Measurements from ENCODE around the gene TBX10. TPM values are rescaled to one million over a fixed set of nuclear protein-coding genes. Genes with fewer than 3 reads are reported as not detected.
"Not testable (repeated sequence)": the region's sequence is repeated elsewhere in the genome, so short reads cannot be mapped to it uniquely, and the experiment has no call there.

Gene TBX10
- total and polyA plus RNA-seq, 7 experiments from 2014 or later = not detected

DNA sequence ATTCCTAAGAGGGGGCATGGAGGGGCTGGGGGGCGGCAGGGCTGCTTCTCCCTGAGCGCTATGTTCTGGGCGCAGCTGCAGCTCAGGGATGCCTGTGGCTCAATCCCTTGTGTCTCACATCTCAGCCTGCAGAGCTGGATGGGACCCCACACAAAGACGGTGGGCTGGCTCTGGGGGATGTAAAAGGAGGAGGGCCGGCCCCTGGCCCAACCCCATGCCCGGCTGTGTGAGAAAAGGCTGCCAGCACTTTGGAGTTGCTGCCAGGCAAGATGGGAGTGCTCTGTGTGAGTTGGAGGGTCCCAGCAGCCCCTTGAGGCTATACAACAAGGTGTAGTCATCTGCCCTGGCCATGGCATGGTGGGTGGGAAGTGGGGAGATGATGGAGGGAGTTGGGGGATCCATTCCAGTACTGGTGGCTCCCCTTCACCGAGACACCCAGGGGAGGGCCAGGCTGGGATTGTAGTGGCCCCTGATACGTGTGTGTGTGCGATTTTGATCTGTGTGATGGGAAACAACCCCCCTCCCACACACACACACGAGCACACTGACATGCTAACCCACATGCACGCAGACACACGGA is 1.3 kb upstream of the TBX10 start:
- no peak overlapping the region for H3K27ac Mint-ChIP-seq
- intact Hi-C loops (cut with micrococcal nuclease) = loop anchor here in 1 of 2 donors (1.0 kb wide), 2 partner anchors 11 to 18 kb away; no protein-coding TSS in a partner anchor
- H3K36me3 Mint-ChIP-seq = no peaks in the 10 kb centered on the region
- H3K4me1 ChIP-seq (ENCODE audit: control insufficient read depth in 2 of 2, insufficient read depth in 2 of 2, low read length in 2 of 2) = no peaks in the 10 kb centered on the region
- ATAC-seq (no peak), DNase-seq (no peak)
- peaks cover 0 to 3% (median under 1%) of the 10 kb centered on the region in 7 donors for H3K4me1 Mint-ChIP-seq
- CTCF ChIA-PET = interaction anchor here (0.6 kb wide), 1 partner anchor 307 kb away, joined by 3 read pairs; no protein-coding TSS in a partner anchor
- H3K36me3 ChIP-seq (ENCODE audit: control insufficient read depth in 2 of 3, insufficient read depth in 3 of 3, low read length in 3 of 3) = no peaks in the 10 kb centered on the region
- H3K27me3 ChIP-seq (ENCODE audit: control insufficient read depth in 2 of 2, insufficient read depth in 2 of 2, low read length in 2 of 2) = no peaks in the 10 kb centered on the region
- no peaks in the 10 kb centered on the region for H3K9me3 ChIP-seq (ENCODE audit: control insufficient read depth in 2 of 3, low read length in 3 of 3)
- H3K4me3 Mint-ChIP-seq = no peak overlapping the region
- H3K9me3 Mint-ChIP-seq = peaks cover 0 to 3% (median 0%) of the 10 kb centered on the region in 11 donors
- POLR2A ChIA-PET = no interaction called here
- no peaks in the 10 kb centered on the region for H3K27me3 Mint-ChIP-seq
- no peak overlapping the region for H3K4me3 ChIP-seq (ENCODE audit: low read length)
- H3K27ac ChIP-seq (ENCODE audit: low read depth, low read length) = no peak overlapping the region

DNA sequence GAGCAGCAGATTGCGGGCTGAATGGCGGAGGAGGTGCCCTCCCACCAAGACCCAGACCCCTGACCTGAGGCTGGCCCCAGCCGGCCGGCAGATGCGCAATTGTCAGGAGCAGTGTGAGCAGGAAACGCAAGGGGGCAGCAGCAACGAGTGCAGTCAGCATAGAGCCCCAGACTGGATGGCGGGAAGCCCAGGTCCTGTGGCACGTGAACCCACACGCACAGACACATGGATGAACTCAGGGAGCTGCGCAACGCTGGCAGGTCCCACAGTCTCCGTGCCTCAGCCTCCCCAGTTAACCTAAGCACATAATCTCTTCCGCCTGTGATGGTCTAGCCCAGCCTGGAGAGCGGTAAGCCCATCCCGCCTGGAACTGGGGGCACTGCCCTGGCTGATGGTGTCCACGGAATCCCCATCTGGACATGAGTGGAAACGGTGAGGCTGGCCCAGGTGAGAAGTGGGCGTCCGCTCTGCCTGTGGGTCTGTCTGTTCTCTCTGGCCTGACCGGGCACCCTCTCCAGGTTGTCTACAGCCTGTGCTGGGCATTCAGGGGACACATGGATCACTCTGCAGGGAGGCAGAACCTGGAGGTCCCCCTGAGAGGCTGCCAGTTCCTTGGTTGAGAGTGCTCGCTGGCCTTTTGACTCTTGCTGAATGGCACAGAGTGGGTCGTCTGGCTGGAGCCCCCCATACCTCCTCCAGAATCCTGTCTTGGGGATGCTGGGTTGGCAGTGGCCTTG is 626 bp upstream of the TBX10 start:
- ATAC-seq (peak; percentile 87), DNase-seq (peak in 6 of 9 donors; percentile 28 to 49 (median 40))
- H3K36me3 ChIP-seq (ENCODE audit: control insufficient read depth in 2 of 3, insufficient read depth in 3 of 3, low read length in 3 of 3) = no peaks in the 10 kb centered on the region
- no peaks in the 10 kb centered on the region for H3K27me3 ChIP-seq (ENCODE audit: control insufficient read depth in 2 of 2, insufficient read depth in 2 of 2, low read length in 2 of 2)
- no peaks in the 10 kb centered on the region for H3K27me3 Mint-ChIP-seq
- intact Hi-C loops (cut with micrococcal nuclease) = loop anchor here in 1 of 2 donors (1.0 kb wide), 2 partner anchors 10 to 19 kb away; no protein-coding TSS in a partner anchor
- no peak overlapping the region for H3K27ac ChIP-seq (ENCODE audit: low read depth, low read length)
- no peak overlapping the region for H3K27ac Mint-ChIP-seq
- peaks cover 0 to 3% (median 0%) of the 10 kb centered on the region in 11 donors for H3K9me3 Mint-ChIP-seq
- no peak overlapping the region for H3K4me3 Mint-ChIP-seq
- H3K4me1 ChIP-seq (ENCODE audit: control insufficient read depth in 2 of 2, insufficient read depth in 2 of 2, low read length in 2 of 2) = no peaks in the 10 kb centered on the region
- peaks cover 0 to 3% (median 0%) of the 10 kb centered on the region in 7 donors for H3K4me1 Mint-ChIP-seq
- no peaks in the 10 kb centered on the region for H3K36me3 Mint-ChIP-seq
- no peaks in the 10 kb centered on the region for H3K9me3 ChIP-seq (ENCODE audit: control insufficient read depth in 2 of 3, low read length in 3 of 3)
- ChIA-PET POLR2A (no interaction called here), CTCF (interaction anchor here (0.6 kb wide), 1 partner anchor 307 kb away, joined by 3 read pairs; no protein-coding TSS in a partner anchor)
- no peak overlapping the region for H3K4me3 ChIP-seq (ENCODE audit: low read length)

DNA sequence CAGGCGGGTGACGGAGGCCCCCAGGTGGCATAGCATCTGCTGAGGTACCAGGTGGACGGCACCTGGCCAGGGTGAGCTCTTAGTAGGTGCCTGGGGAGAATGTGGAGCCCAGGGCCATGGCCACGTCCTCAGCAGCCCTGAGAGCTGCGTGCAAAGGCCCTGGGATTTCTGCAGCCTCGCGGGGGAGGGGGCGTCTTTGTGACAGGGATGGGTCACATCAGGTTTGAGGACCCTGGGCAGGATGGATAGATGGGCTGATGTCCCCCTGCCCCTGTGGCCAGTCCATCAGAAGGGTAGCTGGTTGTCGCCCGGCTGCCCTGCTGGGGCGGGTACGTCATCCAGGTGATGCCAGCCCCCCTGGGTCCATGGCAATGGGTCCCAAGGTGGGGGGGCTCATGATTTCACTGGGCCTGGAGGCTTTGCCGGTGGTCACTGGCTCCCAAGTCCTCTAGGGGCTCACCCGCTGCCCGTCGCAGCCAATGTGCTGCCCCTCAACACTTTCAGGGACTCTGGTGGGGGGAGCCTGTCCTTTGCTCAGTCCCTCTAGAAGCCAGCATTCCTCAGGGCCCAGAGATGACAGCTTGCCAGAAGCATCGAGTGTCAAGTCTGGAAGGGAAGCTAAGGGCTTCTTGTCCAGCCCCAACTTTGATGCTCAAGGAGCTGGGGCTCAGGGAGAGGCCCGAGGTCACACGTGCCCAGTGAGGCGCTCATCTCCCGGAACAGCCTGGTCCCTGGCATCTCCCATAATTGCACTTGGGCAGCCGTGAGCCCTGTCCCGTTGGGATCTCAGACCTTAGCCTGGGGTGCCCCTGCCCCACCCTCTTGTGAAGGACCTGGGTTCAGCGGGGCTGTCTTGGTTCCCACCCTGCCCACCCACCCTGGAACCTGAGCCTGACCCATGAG is 777 bp downstream of the TBX10 start:
- no peaks in the 10 kb centered on the region for H3K27me3 Mint-ChIP-seq
- no peak for DNase-seq
- Histone ChIP-seq H3K27ac (ENCODE audit: low read depth, low read length) (no peak overlapping the region), H3K9me3 (ENCODE audit: control insufficient read depth in 2 of 3, low read length in 3 of 3) (no peaks in the 10 kb centered on the region), H3K36me3 (ENCODE audit: control insufficient read depth in 2 of 3, insufficient read depth in 3 of 3, low read length in 3 of 3) (no peaks in the 10 kb centered on the region), H3K27me3 (ENCODE audit: control insufficient read depth in 2 of 2, insufficient read depth in 2 of 2, low read length in 2 of 2) (no peaks in the 10 kb centered on the region), H3K4me1 (ENCODE audit: control insufficient read depth in 2 of 2, insufficient read depth in 2 of 2, low read length in 2 of 2) (no peaks in the 10 kb centered on the region), H3K4me3 (ENCODE audit: low read length) (no peak overlapping the region)
- POLR2A ChIA-PET = interaction anchor here (1.1 to 1.5 kb wide), 2 partner anchors 9 to 10 kb away, joined by 3 read pairs; partner anchors contain the start of gene NUDT8
- H3K4me3 Mint-ChIP-seq = no peak overlapping the region
- peaks cover 0 to 3% (median 0%) of the 10 kb centered on the region in 7 donors for H3K4me1 Mint-ChIP-seq
- intact Hi-C loops (cut with micrococcal nuclease) = no loop called here
- CTCF ChIA-PET = no interaction called here
- H3K9me3 Mint-ChIP-seq = no peaks in the 10 kb centered on the region
- H3K36me3 Mint-ChIP-seq = no peaks in the 10 kb centered on the region
- ATAC-seq = no peak
- H3K27ac Mint-ChIP-seq = no peak overlapping the region

DNA sequence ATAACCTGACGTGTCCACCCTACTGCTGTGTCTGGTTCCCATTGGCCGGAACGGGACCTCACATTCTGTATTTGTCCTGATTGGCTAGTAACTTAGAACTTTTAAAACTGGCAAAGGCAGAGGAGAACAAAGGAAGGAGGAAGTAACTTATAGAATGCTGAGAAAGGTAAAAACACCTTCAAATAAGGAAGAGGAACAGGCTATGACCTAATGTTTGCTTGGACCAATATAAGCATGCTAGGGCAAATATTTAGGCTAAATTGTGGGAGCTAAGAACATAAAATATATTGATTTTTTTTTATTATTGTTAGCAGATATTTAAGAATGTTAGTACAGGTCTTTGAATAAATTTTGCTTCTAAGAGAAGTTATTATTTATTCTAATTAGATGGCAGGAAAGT is 2.1 kb downstream of the TBX10 start:
- H3K4me3 ChIP-seq (ENCODE audit: low read length); H3K4me3 Mint-ChIP-seq; H3K27ac Mint-ChIP-seq; H3K36me3 ChIP-seq (ENCODE audit: control insufficient read depth in 2 of 3, insufficient read depth in 3 of 3, low read length in 3 of 3); DNase-seq; H3K9me3 ChIP-seq (ENCODE audit: control insufficient read depth in 2 of 3, low read length in 3 of 3); ATAC-seq; H3K9me3 Mint-ChIP-seq; H3K27me3 ChIP-seq (ENCODE audit: control insufficient read depth in 2 of 2, insufficient read depth in 2 of 2, low read length in 2 of 2); H3K4me1 ChIP-seq (ENCODE audit: control insufficient read depth in 2 of 2, insufficient read depth in 2 of 2, low read length in 2 of 2); H3K36me3 Mint-ChIP-seq; H3K4me1 Mint-ChIP-seq; intact Hi-C loops (cut with micrococcal nuclease); H3K27ac ChIP-seq (ENCODE audit: low read depth, low read length); H3K27me3 Mint-ChIP-seq: not testable (repeated sequence)
- ChIA-PET POLR2A (interaction anchor here (0.7 kb wide), 1 partner anchor 8 kb away, joined by 5 read pairs; no protein-coding TSS in a partner anchor), CTCF (interaction anchor here (1.0 kb wide), 1 partner anchor 65 kb away, joined by 3 read pairs; no protein-coding TSS in a partner anchor)

DNA sequence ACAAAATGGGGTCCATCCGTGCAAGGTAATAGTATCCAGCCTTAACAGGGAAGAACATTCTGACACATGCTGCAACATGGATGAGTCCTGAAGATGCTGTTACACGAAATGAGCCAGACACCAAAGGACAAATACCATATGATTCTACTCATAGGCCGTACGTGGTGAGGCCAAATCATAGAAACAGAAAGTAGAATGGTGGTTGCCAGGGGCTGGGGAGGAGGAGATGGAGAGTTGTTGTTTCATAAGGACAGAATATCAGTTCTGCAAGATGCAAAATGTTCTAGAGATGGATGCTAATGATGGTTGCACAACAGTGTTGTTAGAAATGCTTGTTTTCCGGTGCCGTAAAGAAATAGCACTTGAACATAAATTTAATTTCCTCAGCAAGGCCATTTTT is 2.6 kb downstream of the TBX10 start:
- DNase-seq = no peak
- Mint-ChIP-seq H3K27ac (no peak overlapping the region), H3K27me3 (no peaks in the 10 kb centered on the region), H3K36me3 (no peaks in the 10 kb centered on the region), H3K9me3 (no peaks in the 10 kb centered on the region), H3K4me3 (no peak overlapping the region), H3K4me1 (peaks cover 0 to 3% (median 0%) of the 10 kb centered on the region in 7 donors)
- intact Hi-C loops (cut with micrococcal nuclease) = no loop called here
- ATAC-seq = no peak
- H3K9me3 ChIP-seq (ENCODE audit: control insufficient read depth in 2 of 3, low read length in 3 of 3) = no peaks in the 10 kb centered on the region
- H3K27me3 ChIP-seq (ENCODE audit: control insufficient read depth in 2 of 2, insufficient read depth in 2 of 2, low read length in 2 of 2) = no peaks in the 10 kb centered on the region
- H3K4me3 ChIP-seq (ENCODE audit: low read length) = no peak overlapping the region
- H3K36me3 ChIP-seq (ENCODE audit: control insufficient read depth in 2 of 3, insufficient read depth in 3 of 3, low read length in 3 of 3) = no peaks in the 10 kb centered on the region
- ChIA-PET CTCF (interaction anchor here (1.0 kb wide), 1 partner anchor 65 kb away, joined by 3 read pairs; no protein-coding TSS in a partner anchor), POLR2A (no interaction called here)
- H3K4me1 ChIP-seq (ENCODE audit: control insufficient read depth in 2 of 2, insufficient read depth in 2 of 2, low read length in 2 of 2) = no peaks in the 10 kb centered on the region
- no peak overlapping the region for H3K27ac ChIP-seq (ENCODE audit: low read depth, low read length)

DNA sequence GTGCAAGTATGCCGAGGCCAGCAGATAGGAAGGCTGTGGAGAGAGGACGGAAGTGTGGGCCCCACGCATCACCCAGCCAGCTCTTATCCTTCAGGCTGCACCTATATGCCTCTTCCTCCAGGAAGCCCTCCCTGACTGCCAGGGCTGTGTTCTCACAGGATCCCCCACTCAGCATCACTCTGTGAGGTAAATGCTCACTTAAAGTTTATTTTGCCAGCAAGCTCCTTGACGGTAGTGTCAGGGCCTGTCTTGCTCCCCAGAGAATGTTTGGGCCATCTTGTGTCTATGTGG is 4.4 kb downstream of the TBX10 start:
- Mint-ChIP-seq H3K27me3 (no peaks in the 10 kb centered on the region), H3K27ac (no peak overlapping the region), H3K9me3 (no peaks in the 10 kb centered on the region), H3K4me3 (no peak overlapping the region), H3K36me3 (no peaks in the 10 kb centered on the region), H3K4me1 (peaks cover 4 to 10% (median 6%) of the 10 kb centered on the region in 7 donors)
- no peak for DNase-seq
- ChIA-PET POLR2A (interaction anchor here (1.0 kb wide), 1 partner anchor 21 kb away, joined by 3 read pairs; no protein-coding TSS in a partner anchor), CTCF (no interaction called here)
- H3K36me3 ChIP-seq (ENCODE audit: control insufficient read depth in 2 of 3, insufficient read depth in 3 of 3, low read length in 3 of 3) = no peaks in the 10 kb centered on the region
- no peaks in the 10 kb centered on the region for H3K27me3 ChIP-seq (ENCODE audit: control insufficient read depth in 2 of 2, insufficient read depth in 2 of 2, low read length in 2 of 2)
- intact Hi-C loops (cut with micrococcal nuclease) = no loop called here
- H3K4me3 ChIP-seq (ENCODE audit: low read length) = no peak overlapping the region
- H3K4me1 ChIP-seq (ENCODE audit: control insufficient read depth in 2 of 2, insufficient read depth in 2 of 2, low read length in 2 of 2) = peaks cover 5 to 9% of the 10 kb centered on the region in 2 donors
- H3K9me3 ChIP-seq (ENCODE audit: control insufficient read depth in 2 of 3, low read length in 3 of 3) = no peaks in the 10 kb centered on the region
- no peak overlapping the region for H3K27ac ChIP-seq (ENCODE audit: low read depth, low read length)
- ATAC-seq = no peak
